ENCODE measurements around the gene BET1L.
"Not testable (repeated sequence)": the region's sequence is repeated elsewhere in the genome, so short reads cannot be mapped to it uniquely, and the experiment has no call there.

DNA sequence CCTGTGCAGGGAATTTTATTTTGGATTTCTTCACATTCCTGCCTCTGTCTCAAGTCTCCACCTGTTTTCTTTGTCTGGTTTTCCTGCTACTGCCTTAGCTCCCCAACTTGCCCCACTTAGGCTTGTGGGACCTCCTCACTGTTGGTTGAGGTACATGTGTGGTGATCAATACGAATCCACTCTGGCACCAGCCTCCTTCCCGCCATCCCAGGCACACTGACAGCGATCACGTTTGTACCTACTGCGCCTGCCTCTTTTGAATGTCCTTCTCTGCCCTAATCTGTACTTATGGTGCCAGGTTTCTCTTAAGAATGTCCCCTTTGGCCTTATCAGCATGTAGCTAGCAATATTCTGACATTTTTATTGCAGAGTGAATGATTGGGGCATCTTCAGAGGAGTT lies 16.7 kb downstream of the BET1L start:
- not testable (repeated sequence) for TF ChIP-seq CTCF (IDR thresholded peaks at IDR 0.05; ENCODE audit: low read depth, low read length); EZH2phosphoT487 (IDR thresholded peaks at IDR 0.05; ENCODE audit: low read depth)

All from OCI-LY3 (cell line).